ENCODE results near the gene KLHL30.

KLHL30 gene

GRCh38 chr2:238120463-238121298, 17.8 kb upstream of the KLHL30 start:
- DNase-seq (ENCODE audit: low read depth in 3 of 3) = no peak

- no peak for DNase-seq (ENCODE audit: low read depth in 3 of 3)
Observed at GRCh38 chr2:238121511-238122286, 16.8 kb upstream of the KLHL30 start.

DNA sequence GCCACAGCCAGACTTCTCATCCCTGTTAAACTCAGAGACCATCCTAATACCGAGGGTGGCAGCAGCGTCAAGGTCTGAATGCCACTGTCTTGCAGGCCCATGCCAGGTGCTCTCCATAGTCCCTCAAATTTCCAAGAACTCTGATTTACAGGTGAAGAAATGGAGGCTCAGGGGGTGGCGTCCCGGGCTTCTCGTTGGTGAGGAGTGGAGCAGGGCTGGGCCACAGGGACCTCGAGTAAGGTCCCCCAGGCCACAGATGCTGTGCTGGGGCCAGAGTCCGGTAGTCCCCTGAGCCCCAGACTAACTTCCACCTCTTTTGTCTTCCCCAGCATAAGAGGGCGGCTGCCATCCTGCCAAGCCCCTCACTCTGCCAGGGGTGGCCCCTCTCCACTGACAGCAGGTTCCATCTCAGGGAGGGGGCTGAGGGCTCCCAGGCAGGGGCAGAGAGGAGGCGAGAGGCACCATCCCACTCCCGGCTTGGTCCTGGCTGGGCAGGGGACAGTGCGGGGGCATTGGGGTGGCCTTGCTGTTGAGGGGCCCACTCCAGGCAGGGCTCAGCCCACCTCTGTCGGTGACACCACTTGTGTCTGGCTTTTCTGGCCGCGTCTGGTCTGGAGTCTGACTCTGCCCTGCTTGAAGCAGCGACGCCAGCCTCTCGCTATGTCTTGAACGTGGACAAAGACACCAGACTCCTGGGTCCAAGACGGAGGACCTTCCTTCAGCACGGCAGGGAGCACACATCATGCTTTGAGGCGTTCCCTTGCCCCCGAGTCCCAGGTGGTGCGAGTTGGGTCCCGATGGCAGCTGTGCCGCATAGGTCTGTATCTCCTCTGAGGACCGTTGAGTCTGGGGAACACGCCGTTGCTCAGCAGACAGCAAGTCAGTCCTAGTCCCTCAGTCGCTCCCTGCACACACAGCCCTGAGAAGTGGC, 15.9 kb upstream of the KLHL30 start:
- no peak for DNase-seq (ENCODE audit: low read depth in 3 of 3)

DNA sequence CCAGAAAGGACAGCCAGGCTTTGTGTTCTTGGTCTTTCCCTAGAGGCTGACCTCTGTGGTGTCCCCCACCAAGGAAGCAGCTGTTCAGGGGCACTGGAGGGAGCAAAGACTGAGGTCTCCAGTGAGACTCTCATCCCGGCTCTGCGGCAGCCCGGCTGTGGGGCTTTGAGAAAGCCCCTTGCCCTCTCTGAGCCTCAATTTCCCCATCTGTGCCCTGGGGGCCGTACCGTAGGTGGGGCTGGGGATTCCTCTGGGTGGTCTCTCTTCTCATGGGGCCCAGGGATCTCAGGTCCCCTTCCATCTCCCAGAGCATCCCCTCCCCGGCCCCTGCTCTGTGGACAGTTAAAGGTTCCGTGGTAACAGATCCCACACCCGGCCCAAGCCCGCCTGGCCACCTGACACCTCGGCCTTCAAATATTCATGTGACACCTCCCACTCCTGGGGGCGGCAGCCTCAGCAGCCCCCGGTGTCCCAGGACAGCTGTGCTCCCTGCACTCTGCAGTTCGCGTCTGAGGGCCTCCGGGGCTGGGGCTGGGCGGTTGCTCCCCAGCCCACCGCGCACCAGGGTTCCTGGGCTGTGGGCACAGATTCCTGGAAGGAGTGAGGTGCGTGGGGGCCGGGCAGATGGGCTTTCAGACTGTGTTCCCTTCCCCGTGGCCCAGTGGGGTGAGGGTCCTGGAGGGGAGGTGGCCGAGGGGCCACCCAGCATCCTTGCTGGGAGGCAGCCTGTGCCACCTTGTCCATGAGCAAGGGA, 15.1 kb upstream of the KLHL30 start:
- DNase-seq (ENCODE audit: low read depth in 3 of 3) = no peak

DNA sequence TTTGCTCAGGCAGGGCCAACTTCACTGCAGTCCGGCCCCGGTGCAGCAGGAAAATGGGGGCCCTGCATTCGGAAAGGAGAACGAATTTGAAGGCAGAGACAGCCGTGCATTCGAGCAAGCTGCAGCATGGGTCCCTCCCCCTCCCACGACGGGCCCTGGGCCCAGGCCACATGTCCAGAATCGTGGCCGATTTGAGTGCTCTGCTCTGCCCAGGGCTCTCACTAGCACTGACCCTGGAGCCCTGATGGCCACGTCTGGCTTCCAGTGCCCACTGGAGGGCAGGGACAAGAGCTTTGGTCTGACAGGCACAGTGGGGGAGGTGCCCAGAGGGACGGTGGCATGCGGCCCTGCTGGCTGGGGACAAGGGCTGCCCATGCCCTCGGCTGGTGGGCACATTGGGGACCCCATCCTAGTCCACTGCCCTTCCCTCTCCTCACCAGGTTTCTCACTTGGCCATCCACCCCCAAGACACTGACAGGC, 14.4 kb upstream of the KLHL30 start:
- DNase-seq (ENCODE audit: low read depth in 3 of 3) = no peak

- DNase-seq (ENCODE audit: low read depth in 3 of 3) = no peak
Observed at GRCh38 chr2:238124488-238125126, 13.9 kb upstream of the KLHL30 start.

DNA sequence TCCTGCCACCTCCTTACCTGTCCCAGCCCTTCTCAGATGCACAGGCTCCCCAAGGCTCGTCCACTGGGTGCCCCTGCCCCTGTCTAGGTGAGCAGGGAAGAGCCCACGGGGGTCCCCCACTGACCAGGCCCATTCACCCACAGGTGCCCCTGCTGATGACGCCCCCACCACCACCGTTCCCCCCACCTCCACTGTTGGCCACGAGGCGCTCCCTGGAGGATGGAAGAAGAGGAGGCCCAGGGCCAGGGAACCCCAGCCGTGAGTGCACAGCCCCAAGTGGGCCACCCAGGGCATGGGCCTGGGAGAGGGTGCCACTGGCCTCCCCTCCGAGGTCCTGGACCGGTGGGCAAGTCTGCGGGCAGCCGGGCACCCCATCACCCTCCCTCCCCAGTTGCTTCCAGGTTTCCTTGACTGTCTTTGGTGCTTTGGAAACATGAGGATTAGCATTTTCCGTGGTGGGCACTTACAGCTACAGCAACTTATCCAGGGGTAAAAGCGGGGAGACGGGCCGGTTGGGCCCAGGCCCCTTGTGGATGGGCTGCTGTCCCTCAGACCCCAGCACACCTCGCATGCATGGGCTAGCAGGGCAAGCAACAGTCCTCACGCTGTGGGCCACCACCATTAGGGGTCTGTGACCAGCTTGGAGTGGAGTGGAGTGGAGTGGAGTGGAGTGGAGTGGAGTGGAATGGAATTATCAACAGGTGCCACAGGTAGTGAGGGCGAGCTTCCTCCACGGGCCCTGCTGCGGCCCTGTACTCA, 13.2 kb upstream of the KLHL30 start:
- DNase-seq (ENCODE audit: low read depth in 3 of 3) = no peak

GRCh38 chr2:238126338-238126737, 12.1 kb upstream of the KLHL30 start:
- DNase-seq (ENCODE audit: low read depth in 3 of 3) = no peak

DNA sequence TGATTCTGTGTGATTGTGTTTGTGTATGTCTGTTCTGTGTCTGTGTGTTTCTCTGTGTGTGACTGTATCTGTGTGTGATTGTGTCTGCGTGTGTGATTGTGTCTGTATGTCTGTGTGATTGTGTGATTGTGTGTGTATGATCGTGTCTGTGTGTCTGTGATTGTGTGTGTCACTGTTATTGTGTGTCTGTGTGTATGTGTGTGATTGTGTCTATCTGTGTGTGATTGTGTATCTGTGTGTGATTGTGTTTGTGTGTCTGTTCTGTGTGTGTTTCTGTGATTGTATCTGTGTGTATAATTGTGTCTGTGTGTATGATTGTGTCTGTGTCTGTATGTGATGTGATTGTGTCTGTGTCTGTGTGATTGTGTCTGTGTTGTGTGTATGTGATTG, 11.7 kb upstream of the KLHL30 start:
- no peak for DNase-seq (ENCODE audit: low read depth in 3 of 3)

- DNase-seq (ENCODE audit: low read depth in 3 of 3) = no peak
Observed at GRCh38 chr2:238127165-238128060, 11.1 kb upstream of the KLHL30 start.

GRCh38 chr2:238128061-238128440, 10.4 kb upstream of the KLHL30 start:
- no peak for DNase-seq (ENCODE audit: low read depth in 3 of 3)

DNA sequence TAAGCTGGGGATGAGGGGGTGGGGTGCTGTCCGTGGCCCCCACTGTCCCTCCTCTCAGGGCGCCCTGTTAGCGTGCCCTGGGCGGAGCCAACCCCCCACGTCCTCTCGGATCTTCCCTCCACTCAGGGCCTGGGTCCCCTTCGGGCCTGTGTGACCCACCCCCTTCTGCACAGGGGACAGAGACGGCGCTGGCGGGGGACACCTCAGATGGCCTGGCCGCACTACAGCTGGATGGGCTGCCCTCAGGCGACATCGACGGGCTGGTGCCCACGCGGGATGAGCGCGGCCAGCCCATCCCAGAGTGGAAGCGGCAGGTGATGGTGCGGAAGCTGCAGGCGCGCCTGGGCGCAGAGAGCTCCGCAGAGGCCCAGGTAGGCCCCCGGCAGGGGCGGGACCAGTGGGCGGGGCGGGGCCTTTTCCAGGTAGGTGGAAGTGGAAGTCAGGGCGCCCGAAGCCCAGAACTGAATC, 9.9 kb upstream of the KLHL30 start:
- no peak for DNase-seq (ENCODE audit: low read depth in 3 of 3)

GRCh38 chr2:238129166-238130010, 9.1 kb upstream of the KLHL30 start:
- DNase-seq (ENCODE audit: low read depth in 3 of 3) = no peak

GRCh38 chr2:238130111-238130695, 8.3 kb upstream of the KLHL30 start:
- DNase-seq (ENCODE audit: low read depth in 3 of 3) = no peak

DNA sequence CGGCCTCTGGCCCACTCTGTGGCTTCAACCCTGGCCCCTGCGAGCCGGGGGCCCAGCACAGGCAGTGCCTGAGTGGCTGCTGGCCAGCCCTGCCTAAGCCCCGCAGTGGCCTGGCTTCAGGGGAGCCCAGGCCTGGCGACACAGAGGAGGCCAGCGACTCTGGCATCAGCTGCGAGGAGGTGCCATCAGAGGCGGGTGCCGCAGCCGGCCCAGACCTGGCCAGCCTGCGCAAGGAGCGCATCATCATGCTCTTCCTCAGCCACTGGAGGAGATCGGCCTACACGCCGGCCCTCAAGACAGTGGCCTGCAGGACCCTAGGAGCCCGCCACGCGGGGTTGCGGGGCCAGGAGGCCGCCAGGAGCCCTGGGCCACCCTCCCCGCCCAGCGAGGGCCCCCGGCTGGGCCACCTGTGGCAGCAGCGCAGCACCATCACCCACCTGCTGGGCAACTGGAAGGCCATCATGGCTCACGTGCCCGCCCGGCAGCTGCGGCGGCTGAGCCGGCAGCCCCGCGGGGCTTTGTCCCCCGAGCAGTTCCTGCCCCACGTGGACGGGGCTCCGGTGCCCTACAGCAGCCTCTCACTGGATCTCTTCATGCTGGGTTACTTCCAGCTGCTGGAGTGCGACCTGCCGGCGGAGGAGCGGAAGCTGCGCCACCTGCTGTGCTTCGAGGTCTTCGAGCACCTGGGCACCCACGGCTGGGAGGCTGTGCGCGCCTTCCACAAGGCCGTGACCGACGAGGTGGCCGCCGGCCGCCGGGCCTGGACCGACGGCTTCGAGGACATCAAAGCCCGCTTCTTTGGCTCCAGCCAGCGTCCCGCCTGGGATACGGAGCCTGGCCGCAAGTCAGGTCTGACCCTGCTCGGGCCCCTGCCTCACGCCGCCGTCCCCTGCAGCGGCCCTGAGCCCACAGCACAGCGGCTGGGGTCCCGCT, 7.5 kb upstream of the KLHL30 start:
- DNase-seq (ENCODE audit: low read depth in 3 of 3) = no peak

DNA sequence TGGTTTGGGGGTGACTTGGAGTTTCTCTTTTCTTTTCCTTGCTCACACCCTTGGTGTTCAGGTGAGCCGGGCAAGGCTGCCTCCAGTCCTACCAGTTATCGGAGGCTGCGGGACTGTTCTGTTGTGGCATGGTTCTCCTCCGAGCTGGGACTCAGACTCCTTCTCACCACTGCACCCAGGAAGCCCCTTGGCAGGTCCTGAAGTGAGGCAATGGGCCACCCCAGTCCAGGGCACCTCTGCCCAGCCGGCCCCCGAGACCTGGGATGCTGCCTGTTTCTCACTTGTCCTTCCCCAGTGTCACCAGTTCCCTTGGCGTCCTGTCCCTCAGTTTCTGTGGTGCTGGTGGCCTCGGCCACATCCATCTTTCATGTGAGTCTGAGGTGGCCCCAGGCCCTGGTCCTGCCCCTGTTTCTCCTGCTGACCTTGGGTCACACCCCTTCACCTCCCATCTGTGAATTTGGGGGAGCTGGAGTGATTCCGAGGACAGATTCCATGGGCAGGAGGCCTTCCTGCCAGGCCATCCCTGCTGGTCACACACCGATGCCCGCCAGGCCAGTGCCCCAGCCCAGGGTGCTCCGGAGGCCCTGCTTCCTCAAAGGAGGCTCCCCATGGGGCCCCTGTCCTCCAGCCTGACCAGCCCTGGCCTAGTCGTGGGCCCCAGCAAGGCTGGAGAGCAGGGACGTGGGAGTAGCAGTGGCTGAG, 6.6 kb upstream of the KLHL30 start:
- DNase-seq (ENCODE audit: low read depth in 3 of 3) = no peak
